GM18511 (cell line): ENCODE measurements around the gene MANEA.
"Not testable (repeated sequence)": the region's sequence is repeated elsewhere in the genome, so short reads cannot be mapped to it uniquely, and the experiment has no call there.

Experiments
- ATAC-seq: cut with Tn5 transposase; IDR thresholded peaks from one replicate; pipeline ENCODE4 v1.9.1; 2021; ENCODE audit warnings: mild to moderate bottlenecking, moderate library complexity; ENCODE audit not compliant: unreplicated experiment

MANEA gene

GRCh38 chr6:95577304-95578105 lies at the start of gene MANEA:
Gene MANEA (plus strand): TSS chr6:95577535. CDS start chr6:95586440, 8,905 bp downstream.
- ATAC-seq, result peak; percentile 81

GRCh38 chr6:95529762-95530161 lies 47.6 kb upstream of the MANEA start:
- no peak for ATAC-seq

- ATAC-seq, result no peak
Measured at GRCh38 chr6:95530176-95530819, 47.0 kb upstream of the MANEA start.

GRCh38 chr6:95543798-95544197 lies 33.5 kb upstream of the MANEA start:
- ATAC-seq, result no peak

GRCh38 chr6:95544517-95545225 lies 32.7 kb upstream of the MANEA start:
- no peak for ATAC-seq

- no peak for ATAC-seq
Measured at GRCh38 chr6:95545226-95545625, 32.1 kb upstream of the MANEA start.

GRCh38 chr6:95545686-95546085 lies 31.6 kb upstream of the MANEA start:
- no peak for ATAC-seq

- no peak for ATAC-seq
Measured at GRCh38 chr6:95546148-95546547, 31.2 kb upstream of the MANEA start.

- ATAC-seq, result no peak
Measured at GRCh38 chr6:95547043-95547442, 30.3 kb upstream of the MANEA start.

GRCh38 chr6:95548188-95548786 lies 29.0 kb upstream of the MANEA start:
- no peak for ATAC-seq

- ATAC-seq, result no peak
Measured at GRCh38 chr6:95551678-95552324, 25.5 kb upstream of the MANEA start.

- no peak for ATAC-seq
Measured at GRCh38 chr6:95553880-95554279, 23.5 kb upstream of the MANEA start.

- ATAC-seq, result not testable (repeated sequence)
Measured at GRCh38 chr6:95560956-95561355, 16.4 kb upstream of the MANEA start.

- no peak for ATAC-seq
Measured at GRCh38 chr6:95569560-95569959, 7.8 kb upstream of the MANEA start.

GRCh38 chr6:95572098-95572497 lies 5.2 kb upstream of the MANEA start:
- ATAC-seq, result no peak

GRCh38 chr6:95574811-95575210 lies 2.5 kb upstream of the MANEA start:
- ATAC-seq, result no peak

- peak; percentile 34 for ATAC-seq
Measured at GRCh38 chr6:95576218-95576997, 927 bp upstream of the MANEA start.

GRCh38 chr6:95576998-95577303 lies 384 bp upstream of the MANEA start:
- ATAC-seq, result no peak

GRCh38 chr6:95578106-95578410 lies 723 bp downstream of the MANEA start:
- peak; percentile 25 for ATAC-seq

- ATAC-seq, result no peak
Measured at GRCh38 chr6:95581073-95581472, 3.7 kb downstream of the MANEA start.
